Activated CD8-positive, alpha-beta T cell treated with anti-CD3 and anti-CD28 coated beads for 36 hours (primary cell): ENCODE data around the gene SPRED1. TPM values are rescaled to one million over a fixed set of nuclear protein-coding genes. Genes with fewer than 3 reads are reported as not detected.

Experiments used
- ATAC-seq: fragments of 200-7000 bp; cut with Tn5 transposase; one replicate; pipeline ENCODE4 v1.10.0; 2021; ENCODE audit warnings: mild to moderate bottlenecking, moderate library complexity
- CTCF ChIA-PET: fragments of 350-600 bp; sonication (Branson Sonifier 250); formaldehyde crosslinking; loops from one replicate; lab custom pipeline; 2021; ENCODE audit warnings: antibody characterized with exemption; lab: Charles Lee
- POLR2A ChIA-PET: fragments of 350-600 bp; sonication (Branson Sonifier 250); formaldehyde crosslinking; loops from one replicate; lab custom pipeline; 2021; ENCODE audit warnings: antibody characterized with exemption; lab: Charles Lee
- DNase-seq: peaks from one replicate; pipeline ENCODE4 v3.0.0-alpha.2; 2020
- H3K27ac Mint-ChIP-seq: one replicate; pipeline ENCODE4 v1.8.0; 2021; ENCODE audit warnings: mild to moderate bottlenecking, mixed read lengths
- H3K27me3 Mint-ChIP-seq: one replicate; pipeline ENCODE4 v1.8.0; 2021; ENCODE audit warnings: mixed read lengths
- H3K36me3 Mint-ChIP-seq: one replicate; pipeline ENCODE4 v1.8.0; 2021; ENCODE audit warnings: low read depth, mixed read lengths
- H3K4me1 Mint-ChIP-seq: one replicate; pipeline ENCODE4 v1.8.0; 2021; ENCODE audit warnings: low read depth, mixed read lengths
- H3K4me3 Mint-ChIP-seq: one replicate; pipeline ENCODE4 v1.8.0; 2021; ENCODE audit warnings: mild to moderate bottlenecking, moderate library complexity, mixed read lengths
- H3K9me3 Mint-ChIP-seq: one replicate; pipeline ENCODE4 v1.8.0; 2021; ENCODE audit warnings: mixed read lengths
- CTCF ChIP-seq: fragments of 200-600 bp; IDR thresholded peaks from one replicate; pipeline ENCODE4 v1.8.0; 2022; ENCODE audit warnings: antibody characterized with exemption, mild to moderate bottlenecking
- intact Hi-C: fragments of 100-400 bp; cut with micrococcal nuclease; formaldehyde crosslinking; loops from one replicate; pipeline ENCODE4 v1.10.0; 2022
- total RNA-seq, 2 experiments: library from RNA; stranded (reverse); gene quantifications; one replicate each; pipeline ENCODE4 v1.2.3, GENCODE V29; 2021

SPRED1 gene
- total RNA-seq, 2 experiments from 2014 or later: 0.77 to 0.96 TPM

DNA sequence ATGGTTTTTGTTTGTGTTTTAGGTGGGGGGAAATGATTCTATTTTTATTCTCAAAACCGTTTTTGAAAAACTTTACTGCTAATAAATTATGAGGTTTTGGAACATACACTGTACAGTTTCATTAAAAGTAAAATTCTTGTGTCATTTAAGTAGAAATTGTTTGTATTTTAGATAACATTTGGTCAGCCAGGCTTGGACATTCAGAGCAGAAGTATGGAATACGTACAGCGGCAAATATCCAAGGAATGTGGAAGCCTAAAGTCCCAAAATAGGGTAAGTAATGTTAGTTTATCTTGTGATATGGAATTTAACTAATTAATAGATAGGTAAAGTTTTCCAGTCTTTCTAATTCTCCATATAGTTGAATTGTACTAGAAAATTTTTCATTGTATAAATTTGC, 96.6 kb downstream of the SPRED1 start:
- H3K4me3 Mint-ChIP-seq: no peak overlapping the region
- CTCF ChIA-PET: no interaction called here
- no peaks in the 10 kb centered on the region for H3K9me3 Mint-ChIP-seq
- H3K27ac Mint-ChIP-seq: no peak overlapping the region
- H3K36me3 Mint-ChIP-seq: no peaks in the 10 kb centered on the region
- no peak for DNase-seq
- no peak for TF ChIP-seq CTCF
- no peaks in the 10 kb centered on the region for H3K4me1 Mint-ChIP-seq
- H3K27me3 Mint-ChIP-seq: no peaks in the 10 kb centered on the region
- POLR2A ChIA-PET: no interaction called here
- ATAC-seq: no peak
- intact Hi-C loops: no loop called here

DNA sequence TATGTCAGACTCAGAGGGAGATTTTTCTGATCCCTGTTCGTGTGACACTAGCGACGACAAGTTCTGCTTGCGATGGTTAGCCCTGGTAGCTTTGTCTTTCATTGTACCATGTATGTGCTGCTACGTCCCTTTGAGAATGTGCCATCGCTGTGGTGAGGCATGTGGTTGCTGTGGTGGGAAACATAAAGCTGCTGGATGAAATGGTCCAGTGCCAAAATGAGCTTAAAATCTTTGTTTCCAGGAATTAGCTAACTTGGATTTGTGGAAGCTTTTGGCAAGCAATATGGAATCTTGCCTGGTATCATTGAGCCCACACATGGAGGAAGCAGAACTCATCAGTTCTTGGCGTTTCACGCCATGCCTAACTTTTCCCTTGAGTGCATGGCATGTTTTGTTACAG, 98.8 kb downstream of the SPRED1 start:
- TF ChIP-seq CTCF: no peak
- H3K27me3 Mint-ChIP-seq: peaks cover 2% of the 10 kb centered on the region
- ATAC-seq (no peak), DNase-seq (no peak)
- H3K4me1 Mint-ChIP-seq: no peaks in the 10 kb centered on the region
- no peak overlapping the region for H3K4me3 Mint-ChIP-seq
- ChIA-PET POLR2A (no interaction called here), CTCF (interaction anchor here (1.4 kb wide), 1 partner anchor 343 kb away, joined by 3 read pairs; no protein-coding TSS in a partner anchor)
- intact Hi-C loops: loop anchor here (5.0 kb wide), 1 partner anchor 354 kb away; no protein-coding TSS in a partner anchor
- no peaks in the 10 kb centered on the region for H3K9me3 Mint-ChIP-seq
- no peaks in the 10 kb centered on the region for H3K36me3 Mint-ChIP-seq
- no peak overlapping the region for H3K27ac Mint-ChIP-seq

GRCh38 chr15:38354315-38354929, 101.8 kb downstream of the SPRED1 start:
- no peaks in the 10 kb centered on the region for H3K36me3 Mint-ChIP-seq

DNA sequence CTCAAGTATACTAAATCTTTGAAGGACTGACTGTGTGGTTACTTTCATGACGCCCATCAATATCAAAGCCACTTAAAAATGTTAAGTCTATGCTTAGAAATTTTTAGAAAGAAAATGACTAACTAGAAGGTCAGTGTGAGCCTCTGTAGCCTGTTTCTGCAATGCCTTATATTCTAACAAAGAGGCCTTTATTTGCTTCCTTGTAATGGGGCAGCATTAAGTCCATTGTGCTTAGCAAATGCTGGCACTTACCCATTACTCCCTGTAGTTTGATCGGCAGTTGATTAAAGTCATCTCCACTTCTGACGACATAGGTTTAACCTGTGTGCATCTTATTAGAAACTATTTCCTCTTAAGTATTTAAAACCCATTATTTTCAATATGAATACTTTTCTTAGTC, 109.7 kb downstream of the SPRED1 start:
- Mint-ChIP-seq H3K27ac (no peak overlapping the region), H3K4me1 (no peaks in the 10 kb centered on the region), H3K4me3 (no peak overlapping the region), H3K27me3 (peaks cover 18% of the 10 kb centered on the region), H3K36me3 (no peaks in the 10 kb centered on the region), H3K9me3 (no peaks in the 10 kb centered on the region)
- no peak for TF ChIP-seq CTCF
- CTCF ChIA-PET: no interaction called here
- POLR2A ChIA-PET: no interaction called here
- ATAC-seq (no peak), DNase-seq (no peak)
- intact Hi-C loops: no loop called here

More at GRCh38 chr15:38354315-38354929, 101.8 kb downstream of the SPRED1 start:
- POLR2A ChIA-PET: no interaction called here
- DNase-seq (peak; percentile 77), ATAC-seq (peak; percentile 39)
- Mint-ChIP-seq H3K9me3 (no peaks in the 10 kb centered on the region), H3K4me1 (no peaks in the 10 kb centered on the region), H3K27me3 (peaks cover 3% of the 10 kb centered on the region), H3K27ac (no peak overlapping the region), H3K4me3 (no peak overlapping the region)
- CTCF ChIA-PET: interaction anchor here (0.9 to 2.6 kb wide), 3 partner anchors 9 to 590 kb away, joined by 3 to 8 read pairs (median 4); no protein-coding TSS in a partner anchor
- peak; percentile 68 for TF ChIP-seq CTCF
- intact Hi-C loops: loop anchor here (5.0 kb wide), 1 partner anchor 357 kb away; no protein-coding TSS in a partner anchor

GRCh38 chr15:38367476-38367875, 114.8 kb downstream of the SPRED1 start:
- ATAC-seq (no peak), DNase-seq (no peak)
- Mint-ChIP-seq H3K4me3 (no peak overlapping the region), H3K27me3 (peaks cover 18% of the 10 kb centered on the region), H3K4me1 (no peaks in the 10 kb centered on the region), H3K27ac (no peak overlapping the region), H3K9me3 (no peaks in the 10 kb centered on the region), H3K36me3 (no peaks in the 10 kb centered on the region)
- no peak for TF ChIP-seq CTCF
- ChIA-PET CTCF (no interaction called here), POLR2A (no interaction called here)
- intact Hi-C loops: no loop called here
